Measurements from ENCODE around the gene ADRA1B. TPM values are rescaled to one million over a fixed set of nuclear protein-coding genes. Genes with fewer than 3 reads are reported as not detected.

The ADRA1B gene
- polyA plus RNA-seq, 2 of the 4 experiments (the other 2 are of a cell fraction), result 4.4 to 8.5 TPM

- no peak overlapping the region for H3K4me3 ChIP-seq
- ChIA-PET CTCF (interaction anchor here (0.6 to 1.9 kb wide), 3 partner anchors 9 to 142 kb away, joined by 3 to 11 read pairs (median 3); no protein-coding TSS in a partner anchor), POLR2A (no interaction called here)
- no peak overlapping the region for H3K4me2 ChIP-seq
- no peak overlapping the region for H3K27ac ChIP-seq
- no peak for ATAC-seq
- H3K4me1 ChIP-seq, result peaks cover 4% of the 10 kb centered on the region; the same call in 2 of the 3 replicates
- 85% methylated on average over 1 of the region's 1 CpG for WGBS (ENCODE audit: missing lambda C conversion rate)
- no peak for TF ChIP-seq FOSL2 (IDR thresholded peaks at IDR 0.05)
- no peak for TF ChIP-seq FOSL2 (CRISPR knock-in tag; IDR thresholded peaks at IDR 0.05)
- TF ChIP-seq CEBPB (IDR thresholded peaks at IDR 0.05), result no peak
- no peak for TF ChIP-seq RARB (CRISPR knock-in tag; IDR thresholded peaks at IDR 0.05)
- TF ChIP-seq POLR2A (IDR thresholded peaks at IDR 0.05; ENCODE audit: low read length), result no peak
- no peak for TF ChIP-seq ESRRA (IDR thresholded peaks at IDR 0.05; ENCODE audit: borderline replicate concordance, low read length)
- TF ChIP-seq TP53 (CRISPR knock-in tag; IDR thresholded peaks at IDR 0.05), result no peak
- no peak for TF ChIP-seq REST (IDR thresholded peaks at IDR 0.05)
- no peak for TF ChIP-seq USF2 (IDR thresholded peaks at IDR 0.05)
- no peak for TF ChIP-seq HMGXB4 (CRISPR knock-in tag; IDR thresholded peaks at IDR 0.05; ENCODE audit: borderline replicate concordance)
- no peak for TF ChIP-seq NFE2L2 (conservative IDR thresholded peaks at IDR 0.05; ENCODE audit: low read length)
- no peak for FAIRE-seq
- no peaks in the 10 kb centered on the region for H3K9me3 ChIP-seq
- no peak for DNase-seq (ENCODE audit: low read depth in 1 of 2, low spot score in 1 of 2)
Measured at GRCh38 chr5:159886296-159886695, 30.0 kb upstream of the ADRA1B start.

- H3K9me3 ChIP-seq, result no peaks in the 10 kb centered on the region
- no peak overlapping the region for H3K4me3 ChIP-seq
- DNase-seq (ENCODE audit: low read depth in 1 of 2, low spot score in 1 of 2), result no peak
- TF ChIP-seq HOXB13 (CRISPR knock-in tag; IDR thresholded peaks at IDR 0.05; ENCODE audit: low read depth) (no peak), JUNB (IDR thresholded peaks at IDR 0.05) (no peak), RAD21 (conservative IDR thresholded peaks at IDR 0.05 in 1 of 2, IDR thresholded peaks at IDR 0.05 in 1 of 2) (no peak), BCL3 (IDR thresholded peaks at IDR 0.05) (no peak), POLR2AphosphoS2 (conservative IDR thresholded peaks at IDR 0.05; ENCODE audit: low read length) (no peak), CTCF (IDR thresholded peaks at IDR 0.05) (no peak), POLR2A (IDR thresholded peaks at IDR 0.05; ENCODE audit: low read length) (no peak), KDM5A (IDR thresholded peaks at IDR 0.05) (no peak), TP53 (CRISPR knock-in tag; IDR thresholded peaks at IDR 0.05) (no peak)
- POLR2A ChIA-PET, result no interaction called here
- ATAC-seq, result no peak
- CTCF ChIA-PET, result interaction anchor here (0.6 to 1.9 kb wide), 6 partner anchors 8 to 31 kb away, joined by 3 to 11 read pairs (median 3); no protein-coding TSS in a partner anchor
- H3K4me2 ChIP-seq, result no peak overlapping the region
- H3K27ac ChIP-seq, result no peak overlapping the region
- 92% methylated on average over 1 of the region's 1 CpG for WGBS (ENCODE audit: missing lambda C conversion rate)
- peaks cover 8% of the 10 kb centered on the region; the same call in 2 of the 3 replicates for H3K4me1 ChIP-seq
- FAIRE-seq, result no peak
Measured at GRCh38 chr5:159887050-159887449, 29.2 kb upstream of the ADRA1B start.

Measured in A549 (cell line).